HG03108 (cell line): ENCODE results near the gene VPS37C.
"Not testable (repeated sequence)": the region's sequence is repeated elsewhere in the genome, so short reads cannot be mapped to it uniquely, and the experiment has no call there.

Experiments
- ATAC-seq: cut with Tn5 transposase; IDR thresholded peaks from one replicate; pipeline ENCODE4 v1.9.1; 2021; ENCODE audit warnings: moderate library complexity; ENCODE audit not compliant: unreplicated experiment

Gene VPS37C

GRCh38 chr11:61176446-61176845 is 15.2 kb upstream of the VPS37C start:
- ATAC-seq = no peak

GRCh38 chr11:61174949-61175348 is 13.7 kb upstream of the VPS37C start:
- no peak for ATAC-seq

- ATAC-seq = no peak
Measured at GRCh38 chr11:61174273-61174672, 13.0 kb upstream of the VPS37C start.

- ATAC-seq = no peak
Measured at GRCh38 chr11:61173456-61173855, 12.2 kb upstream of the VPS37C start.

- no peak for ATAC-seq
Measured at GRCh38 chr11:61172888-61173287, 11.7 kb upstream of the VPS37C start.

- no peak for ATAC-seq
Measured at GRCh38 chr11:61172356-61172755, 11.1 kb upstream of the VPS37C start.

GRCh38 chr11:61171907-61172306 is 10.7 kb upstream of the VPS37C start:
- no peak for ATAC-seq

GRCh38 chr11:61170566-61170965 is 9.3 kb upstream of the VPS37C start:
- ATAC-seq = no peak

GRCh38 chr11:61168800-61169199 is 7.6 kb upstream of the VPS37C start:
- no peak for ATAC-seq

GRCh38 chr11:61168042-61168688 is 6.9 kb upstream of the VPS37C start:
- ATAC-seq = no peak

GRCh38 chr11:61166331-61166730 is 5.1 kb upstream of the VPS37C start:
- not testable (repeated sequence) for ATAC-seq

GRCh38 chr11:61165785-61166184 is 4.6 kb upstream of the VPS37C start:
- not testable (repeated sequence) for ATAC-seq

- no peak for ATAC-seq
Measured at GRCh38 chr11:61164606-61165424, 3.6 kb upstream of the VPS37C start.

GRCh38 chr11:61163714-61164605 is 2.7 kb upstream of the VPS37C start:
- no peak for ATAC-seq

- no peak for ATAC-seq
Measured at GRCh38 chr11:61163021-61163420, 1.8 kb upstream of the VPS37C start.

- no peak for ATAC-seq
Measured at GRCh38 chr11:61162092-61162941, 1.1 kb upstream of the VPS37C start.

- no peak for ATAC-seq
Measured at GRCh38 chr11:61160487-61161189, 588 bp downstream of the VPS37C start.

GRCh38 chr11:61158691-61159381 is 2.4 kb downstream of the VPS37C start:
- ATAC-seq = no peak

GRCh38 chr11:61157743-61158142 is 3.5 kb downstream of the VPS37C start:
- no peak for ATAC-seq
